Duodenal mucosa (tissue), 2 donors: ENCODE data around the gene XYLB.
"Not testable (repeated sequence)": the region's sequence is repeated elsewhere in the genome, so short reads cannot be mapped to it uniquely, and the experiment has no call there.

Experiments used
- H3K27ac ChIP-seq: one replicate; pipeline ENCODE4 v1.7.0; 2013; ENCODE audit warnings: low read depth, low read length
- H3K27me3 ChIP-seq, 2 donors: one replicate each; pipeline ENCODE4 v1.7.0; 2013; ENCODE audit warnings: low read length in 2 of 2, control low read depth in 1 of 2; ENCODE audit not compliant: insufficient read depth in 2 of 2, control insufficient read depth in 1 of 2
- H3K36me3 ChIP-seq, 2 donors: one replicate each; pipeline ENCODE4 v1.7.0; 2013; ENCODE audit warnings: low read length in 2 of 2, control low read depth in 1 of 2; ENCODE audit not compliant: insufficient read depth in 2 of 2, control insufficient read depth in 1 of 2
- H3K4me1 ChIP-seq, 2 donors: one replicate each; pipeline ENCODE4 v1.7.0; 2013; ENCODE audit warnings: low read length in 2 of 2, control low read depth in 1 of 2; ENCODE audit not compliant: insufficient read depth in 2 of 2, control insufficient read depth in 1 of 2
- H3K4me3 ChIP-seq, 2 donors: one replicate each; pipeline ENCODE4 v1.7.0; 2013; ENCODE audit warnings: low read length in 2 of 2, low read depth in 1 of 2
- H3K9ac ChIP-seq, 2 donors: one replicate each; pipeline ENCODE4 v1.7.0; 2013; ENCODE audit warnings: low read length in 2 of 2, low read depth in 1 of 2
- H3K9me3 ChIP-seq, 2 donors: one replicate each; pipeline ENCODE4 v1.7.0; 2013; ENCODE audit warnings: low read length in 2 of 2, control low read depth in 1 of 2; ENCODE audit not compliant: control insufficient read depth in 1 of 2

The XYLB gene

DNA sequence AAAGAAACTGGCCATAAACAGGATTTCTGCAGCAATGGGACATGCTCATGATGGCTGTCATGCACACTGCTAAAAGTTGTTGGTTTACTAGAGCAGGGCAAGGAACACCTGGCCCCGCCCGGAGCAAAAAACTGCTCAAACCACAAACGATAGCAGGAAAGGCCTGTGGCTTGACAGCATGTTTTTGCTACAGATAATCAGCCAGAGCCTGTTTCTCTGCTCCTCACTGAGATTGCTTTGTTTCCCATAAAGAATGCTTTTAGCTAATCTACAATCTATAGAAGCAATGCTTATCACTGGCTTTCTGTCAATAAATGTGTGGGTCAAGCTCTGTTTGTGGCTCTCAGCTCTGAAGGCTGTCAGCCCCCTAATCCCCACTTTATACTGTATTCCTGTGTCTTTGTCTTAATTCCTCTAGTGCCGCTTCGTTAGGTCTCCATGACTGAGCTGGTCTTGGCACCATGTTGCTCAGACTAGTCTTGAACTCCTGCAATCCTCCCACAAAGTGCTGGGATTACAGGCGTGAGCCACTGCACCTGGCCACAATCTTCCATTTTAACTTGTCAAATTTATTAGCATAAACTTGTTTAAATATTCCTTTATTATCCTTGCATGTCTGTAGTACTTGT, 80.3 kb downstream of the XYLB start:
- not testable (repeated sequence) for H3K4me1 ChIP-seq, H3K4me3 ChIP-seq, H3K27ac ChIP-seq, H3K36me3 ChIP-seq, H3K9ac ChIP-seq, H3K9me3 ChIP-seq, H3K27me3 ChIP-seq

GRCh38 chr3:38432871-38433658, 86.5 kb downstream of the XYLB start:
- H3K4me1 ChIP-seq, H3K27me3 ChIP-seq, H3K27ac ChIP-seq, H3K9ac ChIP-seq, H3K36me3 ChIP-seq: not testable (repeated sequence)
- H3K4me3 ChIP-seq, result peak overlapping the region in 1 of 2 donors; percentile 16
- peaks cover 19 to 37% of the 10 kb centered on the region in 2 donors for H3K9me3 ChIP-seq

GRCh38 chr3:38433661-38434060, 87.1 kb downstream of the XYLB start:
- not testable (repeated sequence) for H3K36me3 ChIP-seq, H3K4me1 ChIP-seq, H3K27ac ChIP-seq, H3K9ac ChIP-seq, H3K27me3 ChIP-seq, H3K4me3 ChIP-seq
- peaks cover 25 to 38% of the 10 kb centered on the region in 2 donors for H3K9me3 ChIP-seq

GRCh38 chr3:38438436-38439069, 92.0 kb downstream of the XYLB start:
- H3K4me3 ChIP-seq, H3K27me3 ChIP-seq, H3K9ac ChIP-seq, H3K27ac ChIP-seq, H3K36me3 ChIP-seq, H3K4me1 ChIP-seq: not testable (repeated sequence)
- H3K9me3 ChIP-seq, result peaks cover 15 to 27% of the 10 kb centered on the region in 2 donors

- H3K27me3 ChIP-seq, H3K9me3 ChIP-seq, H3K4me3 ChIP-seq, H3K9ac ChIP-seq, H3K27ac ChIP-seq, H3K36me3 ChIP-seq, H3K4me1 ChIP-seq: not testable (repeated sequence)
These were observed 96.6 kb downstream of the XYLB start for GRCh38 chr3:38443205-38443604.

DNA sequence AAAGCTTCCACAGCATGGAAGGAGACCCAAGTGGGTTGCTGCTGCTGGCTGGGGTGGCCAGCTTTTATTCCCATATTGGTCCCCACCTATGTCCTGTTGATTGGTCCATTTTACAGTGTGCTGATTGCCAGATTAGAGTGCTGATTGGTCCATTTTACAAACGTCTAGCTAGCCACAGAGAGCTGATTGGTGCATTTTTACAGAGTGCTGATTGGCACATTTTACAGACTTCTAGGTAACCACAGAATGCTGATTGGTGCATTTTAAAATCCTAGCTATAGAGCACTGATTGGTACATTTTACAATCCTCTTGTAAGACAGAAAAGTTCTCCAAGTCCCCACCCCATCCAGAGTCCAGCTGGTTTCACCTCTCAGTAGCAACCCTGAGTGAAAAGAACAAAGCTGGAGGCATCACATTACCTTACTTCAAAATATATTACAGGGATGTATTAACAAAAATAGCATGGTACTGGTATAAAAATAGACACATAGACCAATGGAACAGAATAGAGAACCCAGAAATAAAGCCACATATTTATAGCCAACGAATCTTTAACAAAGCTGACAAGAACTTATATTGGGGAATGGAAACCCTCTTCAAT, 99.6 kb downstream of the XYLB start:
- no peak overlapping the region for H3K4me3 ChIP-seq
- H3K4me1 ChIP-seq, result no peaks in the 10 kb centered on the region
- H3K9ac ChIP-seq, result no peak overlapping the region
- no peaks in the 10 kb centered on the region for H3K27me3 ChIP-seq
- no peaks in the 10 kb centered on the region for H3K9me3 ChIP-seq
- no peak overlapping the region for H3K27ac ChIP-seq
- no peaks in the 10 kb centered on the region for H3K36me3 ChIP-seq

- Histone ChIP-seq H3K9ac (no peak overlapping the region), H3K9me3 (no peaks in the 10 kb centered on the region), H3K27ac (no peak overlapping the region), H3K4me3 (no peak overlapping the region), H3K36me3 (no peaks in the 10 kb centered on the region), H3K4me1 (no peaks in the 10 kb centered on the region), H3K27me3 (no peaks in the 10 kb centered on the region)
These were observed 100.2 kb downstream of the XYLB start for GRCh38 chr3:38446812-38447211.

DNA sequence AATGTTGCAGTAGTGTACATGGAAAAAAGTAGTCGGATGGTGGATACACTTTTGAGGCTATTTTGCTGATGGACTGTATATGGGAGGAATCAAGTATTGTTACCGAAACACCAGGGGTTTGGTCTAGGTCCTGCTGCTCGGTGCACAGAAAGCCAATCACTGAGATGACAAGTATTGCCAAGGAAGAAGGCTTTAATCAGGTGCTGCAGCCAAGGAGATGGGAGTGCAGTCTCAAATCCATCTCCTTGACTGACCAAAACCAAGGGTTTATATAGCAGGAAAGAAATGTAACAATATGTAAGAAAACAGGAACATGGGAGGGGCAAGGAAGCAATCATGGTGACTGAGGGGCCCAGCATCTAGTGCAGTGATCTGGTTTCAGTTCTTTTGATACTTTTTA, 104.3 kb downstream of the XYLB start:
- H3K4me1 ChIP-seq, result peaks cover 3 to 17% of the 10 kb centered on the region in 2 donors
- no peaks in the 10 kb centered on the region for H3K9me3 ChIP-seq
- H3K27ac ChIP-seq, result no peak overlapping the region
- H3K4me3 ChIP-seq, result no peak overlapping the region
- H3K27me3 ChIP-seq, result no peaks in the 10 kb centered on the region
- no peak overlapping the region for H3K9ac ChIP-seq
- H3K36me3 ChIP-seq, result no peaks in the 10 kb centered on the region

DNA sequence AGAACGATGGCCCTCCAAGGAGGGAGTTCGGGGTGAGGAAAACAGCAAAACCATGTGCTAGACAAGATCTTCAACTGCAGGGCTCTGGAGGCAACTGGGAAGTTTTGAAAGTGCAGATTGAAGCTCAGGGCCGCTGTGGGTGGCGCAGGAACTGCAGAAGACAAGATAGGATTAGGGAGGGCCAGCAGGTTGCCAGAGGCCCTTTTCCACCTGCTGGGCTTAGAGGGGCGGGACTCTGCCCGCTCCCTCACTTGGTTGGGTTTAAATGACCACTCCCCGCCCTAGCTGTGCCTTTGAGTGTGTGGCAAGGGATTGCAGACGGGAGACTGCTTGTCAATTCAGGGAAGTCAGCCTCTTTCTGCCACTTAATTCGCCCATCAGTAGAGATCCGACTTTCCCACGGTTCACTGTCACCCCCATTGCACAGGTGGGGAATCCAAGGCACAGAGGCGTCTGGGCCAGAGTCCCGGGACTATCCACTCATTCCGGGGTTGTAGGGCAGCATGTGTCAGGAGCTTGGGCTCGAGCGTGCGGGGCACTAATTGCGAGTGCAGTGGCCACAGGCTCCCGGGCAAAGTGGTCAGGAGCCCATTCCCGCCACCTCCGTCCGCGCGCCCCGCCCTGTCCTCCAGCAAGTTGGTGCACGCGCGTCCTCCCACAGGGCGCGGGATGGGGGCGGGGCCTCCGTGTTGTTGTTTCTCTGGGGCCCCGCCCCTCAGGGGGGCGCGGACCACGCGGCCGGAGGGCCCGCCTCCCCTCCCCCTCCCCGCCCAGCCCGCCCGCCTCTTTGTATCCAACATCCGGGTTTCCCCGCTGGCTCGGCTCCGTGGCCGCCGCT, 106.7 kb downstream of the XYLB start, which contains the start of gene ACVR2B:
Gene ACVR2B, plus strand, starts transcription at position 816 of the 838 bp plus-strand sequence. CDS start 433 bp downstream, outside the sequence.
- Histone ChIP-seq H3K27me3 (no peaks in the 10 kb centered on the region), H3K4me1 (peaks cover 18 to 34% of the 10 kb centered on the region in 2 donors), H3K36me3 (no peaks in the 10 kb centered on the region), H3K9ac (peak within 1 kb of the TSS; percentile 67 to 89), H3K9me3 (no peaks in the 10 kb centered on the region), H3K4me3 (peak within 1 kb of the TSS; percentile 86 to 88), H3K27ac (peak within 1 kb of the TSS; percentile 73)
